GM23338 (cell line): ENCODE measurements around the gene PDK3. TPM values are rescaled to one million over a fixed set of nuclear protein-coding genes. Genes with fewer than 3 reads are reported as not detected.

ENCODE experiments used
- ATAC-seq: fragments of 200-7000 bp; cut with Tn5 transposase; 3 replicates; pipeline ENCODE4 v1.9.1; 2020
- DNase-seq: peaks from one replicate; pipeline ENCODE4 v3.0.0-alpha.2; 2015; ENCODE audit warnings: low spot score
- H2AFZ ChIP-seq: fragments of 200-600 bp; sonication (generic); 2 replicates; pipeline ENCODE4 v1.8.0; 2016; ENCODE audit warnings: antibody characterized with exemption, mild to moderate bottlenecking, moderate library complexity
- H3F3A ChIP-seq: fragments of 200-600 bp; sonication (generic); replicated peaks from 2 replicates; pipeline ENCODE4 v1.8.0; 2017; ENCODE audit warnings: antibody characterized with exemption, mixed run types, low read depth
- H3K27ac ChIP-seq: fragments of 200-600 bp; sonication (generic); 2 replicates; pipeline ENCODE4 v1.6.1; 2016; ENCODE audit warnings: low read depth
- H3K27me3 ChIP-seq: fragments of 200-600 bp; sonication (generic); 2 replicates; pipeline ENCODE4 v1.8.0; 2016; ENCODE audit warnings: mild to moderate bottlenecking, mixed run types, moderate library complexity; ENCODE audit not compliant: insufficient read depth
- H3K36me3 ChIP-seq: fragments of 200-600 bp; sonication (generic); 2 replicates; pipeline ENCODE4 v1.8.0; 2016; ENCODE audit warnings: mild to moderate bottlenecking; ENCODE audit not compliant: insufficient read depth
- H3K4me1 ChIP-seq: fragments of 200-600 bp; sonication (generic); 2 replicates; pipeline ENCODE4 v1.8.0; 2016; ENCODE audit warnings: mild to moderate bottlenecking, moderate library complexity; ENCODE audit not compliant: insufficient read depth
- H3K4me2 ChIP-seq: fragments of 200-600 bp; sonication (generic); 2 replicates; pipeline ENCODE4 v1.7.1; 2017; ENCODE audit warnings: mixed run types
- H3K4me3 ChIP-seq: fragments of 200-600 bp; sonication (generic); 2 replicates; pipeline ENCODE4 v1.6.1; 2016; ENCODE audit warnings: mixed run types
- H3K79me2 ChIP-seq: fragments of 200-600 bp; sonication (generic); replicated peaks from 2 replicates; pipeline ENCODE4 v1.8.0; 2017; ENCODE audit warnings: mild to moderate bottlenecking; ENCODE audit not compliant: insufficient read depth
- H3K9me2 ChIP-seq: fragments of 200-600 bp; sonication (generic); 2 replicates; pipeline ENCODE4 v1.8.0; 2017; ENCODE audit not compliant: insufficient read depth
- H4K20me1 ChIP-seq: fragments of 200-600 bp; sonication (generic); replicated peaks from 2 replicates; pipeline ENCODE4 v1.8.0; 2017; ENCODE audit warnings: mild to moderate bottlenecking; ENCODE audit not compliant: insufficient read depth
- H3K27ac Mint-ChIP-seq: 2 replicates; pipeline ENCODE4 v1.8.0; 2020; ENCODE audit warnings: inconsistent platforms, mild to moderate bottlenecking, moderate library complexity, mixed read lengths
- H3K27me3 Mint-ChIP-seq: 3 replicates; pipeline ENCODE4 v1.8.0; 2022; ENCODE audit warnings: low read depth, mild to moderate bottlenecking, moderate library complexity, mixed read lengths, inconsistent platforms; ENCODE audit not compliant: insufficient read depth, poor library complexity
- H3K36me3 Mint-ChIP-seq: 3 replicates; pipeline ENCODE4 v1.8.0; 2021; ENCODE audit warnings: low read depth, mild to moderate bottlenecking, inconsistent platforms, moderate library complexity, mixed read lengths
- H3K4me1 Mint-ChIP-seq: 3 replicates; pipeline ENCODE4 v1.8.0; 2020; ENCODE audit warnings: mild to moderate bottlenecking, inconsistent platforms, mixed read lengths
- H3K4me3 Mint-ChIP-seq: 3 replicates; pipeline ENCODE4 v1.8.0; 2021; ENCODE audit warnings: moderate library complexity, mild to moderate bottlenecking, inconsistent platforms, mixed read lengths
- H3K9me3 Mint-ChIP-seq: 3 replicates; pipeline ENCODE4 v1.8.0; 2020; ENCODE audit warnings: moderate library complexity, mild to moderate bottlenecking, inconsistent platforms, mixed read lengths
- CREB1 ChIP-seq: fragments of 250-450 bp; sonication (Bioruptor Pico); IDR thresholded peaks from 2 replicates; pipeline ENCODE4 v1.5.0; 2020; ENCODE audit warnings: low read depth, mild to moderate bottlenecking, moderate library complexity
- ETS1 ChIP-seq: IDR thresholded peaks from 2 replicates; pipeline ENCODE4 v1.6.1; 2016; ENCODE audit warnings: antibody characterized with exemption
- EZH2 ChIP-seq: fragments of 200-600 bp; sonication (generic); IDR thresholded peaks from one replicate; pipeline ENCODE4 v1.8.0; 2017; ENCODE audit warnings: antibody characterized with exemption, mild to moderate bottlenecking, low read depth; ENCODE audit not compliant: unreplicated experiment
- EZH2phosphoT487 ChIP-seq: fragments of 200-600 bp; sonication (generic); IDR thresholded peaks from one replicate; pipeline ENCODE4 v1.8.1; 2018; ENCODE audit warnings: antibody characterized with exemption; ENCODE audit not compliant: unreplicated experiment
- JUNB ChIP-seq: IDR thresholded peaks from one replicate; pipeline ENCODE4 v1.6.1; 2016; ENCODE audit warnings: antibody characterized with exemption; ENCODE audit not compliant: unreplicated experiment
- NANOG ChIP-seq: IDR thresholded peaks from 2 replicates; pipeline ENCODE4 v1.6.1; 2016; ENCODE audit warnings: antibody characterized with exemption, borderline replicate concordance
- POLR2AphosphoS5 ChIP-seq: IDR thresholded peaks from 2 replicates; pipeline ENCODE4 v1.6.1; 2016; ENCODE audit warnings: antibody characterized with exemption, low read depth
- STAT1 ChIP-seq: IDR thresholded peaks from one replicate; pipeline ENCODE4 v1.6.1; 2016; ENCODE audit warnings: antibody characterized with exemption; ENCODE audit not compliant: unreplicated experiment
- ZNF114 ChIP-seq: fragments of 250-450 bp; sonication (Bioruptor Pico); IDR thresholded peaks from 2 replicates; pipeline ENCODE4 v1.5.0; 2020; ENCODE audit warnings: mild to moderate bottlenecking, moderate library complexity
- ZNF331 ChIP-seq: fragments of 250-450 bp; sonication (Bioruptor Pico); IDR thresholded peaks from 2 replicates; pipeline ENCODE4 v1.5.0; 2020; ENCODE audit warnings: low read depth, mild to moderate bottlenecking, moderate library complexity
- polyA plus RNA-seq: library from polyadenylated mRNA; unstranded; fragments of >200 nt; fragmentation: Nextera tagmentation; extraction: Ambion mirVana; gene quantifications from 2 replicates; pipeline ENCODE4 v1.2.1, GENCODE V29; 2016
- total RNA-seq: library from RNA; depleted of rRNA; stranded (reverse); fragments of >200 nt; shearing (Covaris generic); gene quantifications from 2 replicates; pipeline ENCODE4 v1.2.3, GENCODE V29; 2014
- TF ChIP-seq, protein P1 (sequence below): IDR thresholded peaks from one replicate; pipeline ENCODE4 v1.6.1; 2018; ENCODE audit warnings: antibody characterized with exemption; ENCODE audit not compliant: unreplicated experiment
- TF ChIP-seq, protein P2 (sequence below): fragments of 250-450 bp; sonication (Bioruptor Pico); IDR thresholded peaks from 2 replicates; pipeline ENCODE4 v1.5.0; 2020; ENCODE audit warnings: mild to moderate bottlenecking, moderate library complexity
- TF ChIP-seq, protein P3 (sequence below), 2 experiments: fragments of 200-600 bp in 1 of 2; sonication (generic) in 1 of 2; conservative IDR thresholded peaks; 2 replicates each; pipeline versions ENCODE4 v1.5.1 to v1.6.1; 2016 to 2017; ENCODE audit warnings: antibody characterized with exemption in 2 of 2, low read depth in 2 of 2, mild to moderate bottlenecking in 2 of 2, moderate library complexity in 1 of 2

Gene PDK3
- total and polyA plus RNA-seq, 2 experiments from 2014 or later = 35.7 to 51.2 TPM

- no peak overlapping the region for H3K27ac ChIP-seq
- H3K9me3 Mint-ChIP-seq = no peaks in the 10 kb centered on the region
- no peaks in the 10 kb centered on the region for H3K4me1 ChIP-seq
- no peaks in the 10 kb centered on the region for H3K27me3 ChIP-seq
- H3K36me3 Mint-ChIP-seq = peaks cover 10% of the 10 kb centered on the region
- H3K4me1 Mint-ChIP-seq = no peaks in the 10 kb centered on the region
- H3K79me2 ChIP-seq = no peaks in the 10 kb centered on the region
- peaks cover 4% of the 10 kb centered on the region; the same call in 1 of the 2 replicates for H3K36me3 ChIP-seq
- H3K4me2 ChIP-seq = no peak overlapping the region
- no peak overlapping the region for H3K4me3 ChIP-seq
- TF ChIP-seq EZH2 = no peak
- TF ChIP-seq, protein P1, sequence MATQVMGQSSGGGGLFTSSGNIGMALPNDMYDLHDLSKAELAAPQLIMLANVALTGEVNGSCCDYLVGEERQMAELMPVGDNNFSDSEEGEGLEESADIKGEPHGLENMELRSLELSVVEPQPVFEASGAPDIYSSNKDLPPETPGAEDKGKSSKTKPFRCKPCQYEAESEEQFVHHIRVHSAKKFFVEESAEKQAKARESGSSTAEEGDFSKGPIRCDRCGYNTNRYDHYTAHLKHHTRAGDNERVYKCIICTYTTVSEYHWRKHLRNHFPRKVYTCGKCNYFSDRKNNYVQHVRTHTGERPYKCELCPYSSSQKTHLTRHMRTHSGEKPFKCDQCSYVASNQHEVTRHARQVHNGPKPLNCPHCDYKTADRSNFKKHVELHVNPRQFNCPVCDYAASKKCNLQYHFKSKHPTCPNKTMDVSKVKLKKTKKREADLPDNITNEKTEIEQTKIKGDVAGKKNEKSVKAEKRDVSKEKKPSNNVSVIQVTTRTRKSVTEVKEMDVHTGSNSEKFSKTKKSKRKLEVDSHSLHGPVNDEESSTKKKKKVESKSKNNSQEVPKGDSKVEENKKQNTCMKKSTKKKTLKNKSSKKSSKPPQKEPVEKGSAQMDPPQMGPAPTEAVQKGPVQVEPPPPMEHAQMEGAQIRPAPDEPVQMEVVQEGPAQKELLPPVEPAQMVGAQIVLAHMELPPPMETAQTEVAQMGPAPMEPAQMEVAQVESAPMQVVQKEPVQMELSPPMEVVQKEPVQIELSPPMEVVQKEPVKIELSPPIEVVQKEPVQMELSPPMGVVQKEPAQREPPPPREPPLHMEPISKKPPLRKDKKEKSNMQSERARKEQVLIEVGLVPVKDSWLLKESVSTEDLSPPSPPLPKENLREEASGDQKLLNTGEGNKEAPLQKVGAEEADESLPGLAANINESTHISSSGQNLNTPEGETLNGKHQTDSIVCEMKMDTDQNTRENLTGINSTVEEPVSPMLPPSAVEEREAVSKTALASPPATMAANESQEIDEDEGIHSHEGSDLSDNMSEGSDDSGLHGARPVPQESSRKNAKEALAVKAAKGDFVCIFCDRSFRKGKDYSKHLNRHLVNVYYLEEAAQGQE = no peak
- TF ChIP-seq ETS1 = no peak
- no peak for TF ChIP-seq EZH2phosphoT487
- TF ChIP-seq, protein P2, sequence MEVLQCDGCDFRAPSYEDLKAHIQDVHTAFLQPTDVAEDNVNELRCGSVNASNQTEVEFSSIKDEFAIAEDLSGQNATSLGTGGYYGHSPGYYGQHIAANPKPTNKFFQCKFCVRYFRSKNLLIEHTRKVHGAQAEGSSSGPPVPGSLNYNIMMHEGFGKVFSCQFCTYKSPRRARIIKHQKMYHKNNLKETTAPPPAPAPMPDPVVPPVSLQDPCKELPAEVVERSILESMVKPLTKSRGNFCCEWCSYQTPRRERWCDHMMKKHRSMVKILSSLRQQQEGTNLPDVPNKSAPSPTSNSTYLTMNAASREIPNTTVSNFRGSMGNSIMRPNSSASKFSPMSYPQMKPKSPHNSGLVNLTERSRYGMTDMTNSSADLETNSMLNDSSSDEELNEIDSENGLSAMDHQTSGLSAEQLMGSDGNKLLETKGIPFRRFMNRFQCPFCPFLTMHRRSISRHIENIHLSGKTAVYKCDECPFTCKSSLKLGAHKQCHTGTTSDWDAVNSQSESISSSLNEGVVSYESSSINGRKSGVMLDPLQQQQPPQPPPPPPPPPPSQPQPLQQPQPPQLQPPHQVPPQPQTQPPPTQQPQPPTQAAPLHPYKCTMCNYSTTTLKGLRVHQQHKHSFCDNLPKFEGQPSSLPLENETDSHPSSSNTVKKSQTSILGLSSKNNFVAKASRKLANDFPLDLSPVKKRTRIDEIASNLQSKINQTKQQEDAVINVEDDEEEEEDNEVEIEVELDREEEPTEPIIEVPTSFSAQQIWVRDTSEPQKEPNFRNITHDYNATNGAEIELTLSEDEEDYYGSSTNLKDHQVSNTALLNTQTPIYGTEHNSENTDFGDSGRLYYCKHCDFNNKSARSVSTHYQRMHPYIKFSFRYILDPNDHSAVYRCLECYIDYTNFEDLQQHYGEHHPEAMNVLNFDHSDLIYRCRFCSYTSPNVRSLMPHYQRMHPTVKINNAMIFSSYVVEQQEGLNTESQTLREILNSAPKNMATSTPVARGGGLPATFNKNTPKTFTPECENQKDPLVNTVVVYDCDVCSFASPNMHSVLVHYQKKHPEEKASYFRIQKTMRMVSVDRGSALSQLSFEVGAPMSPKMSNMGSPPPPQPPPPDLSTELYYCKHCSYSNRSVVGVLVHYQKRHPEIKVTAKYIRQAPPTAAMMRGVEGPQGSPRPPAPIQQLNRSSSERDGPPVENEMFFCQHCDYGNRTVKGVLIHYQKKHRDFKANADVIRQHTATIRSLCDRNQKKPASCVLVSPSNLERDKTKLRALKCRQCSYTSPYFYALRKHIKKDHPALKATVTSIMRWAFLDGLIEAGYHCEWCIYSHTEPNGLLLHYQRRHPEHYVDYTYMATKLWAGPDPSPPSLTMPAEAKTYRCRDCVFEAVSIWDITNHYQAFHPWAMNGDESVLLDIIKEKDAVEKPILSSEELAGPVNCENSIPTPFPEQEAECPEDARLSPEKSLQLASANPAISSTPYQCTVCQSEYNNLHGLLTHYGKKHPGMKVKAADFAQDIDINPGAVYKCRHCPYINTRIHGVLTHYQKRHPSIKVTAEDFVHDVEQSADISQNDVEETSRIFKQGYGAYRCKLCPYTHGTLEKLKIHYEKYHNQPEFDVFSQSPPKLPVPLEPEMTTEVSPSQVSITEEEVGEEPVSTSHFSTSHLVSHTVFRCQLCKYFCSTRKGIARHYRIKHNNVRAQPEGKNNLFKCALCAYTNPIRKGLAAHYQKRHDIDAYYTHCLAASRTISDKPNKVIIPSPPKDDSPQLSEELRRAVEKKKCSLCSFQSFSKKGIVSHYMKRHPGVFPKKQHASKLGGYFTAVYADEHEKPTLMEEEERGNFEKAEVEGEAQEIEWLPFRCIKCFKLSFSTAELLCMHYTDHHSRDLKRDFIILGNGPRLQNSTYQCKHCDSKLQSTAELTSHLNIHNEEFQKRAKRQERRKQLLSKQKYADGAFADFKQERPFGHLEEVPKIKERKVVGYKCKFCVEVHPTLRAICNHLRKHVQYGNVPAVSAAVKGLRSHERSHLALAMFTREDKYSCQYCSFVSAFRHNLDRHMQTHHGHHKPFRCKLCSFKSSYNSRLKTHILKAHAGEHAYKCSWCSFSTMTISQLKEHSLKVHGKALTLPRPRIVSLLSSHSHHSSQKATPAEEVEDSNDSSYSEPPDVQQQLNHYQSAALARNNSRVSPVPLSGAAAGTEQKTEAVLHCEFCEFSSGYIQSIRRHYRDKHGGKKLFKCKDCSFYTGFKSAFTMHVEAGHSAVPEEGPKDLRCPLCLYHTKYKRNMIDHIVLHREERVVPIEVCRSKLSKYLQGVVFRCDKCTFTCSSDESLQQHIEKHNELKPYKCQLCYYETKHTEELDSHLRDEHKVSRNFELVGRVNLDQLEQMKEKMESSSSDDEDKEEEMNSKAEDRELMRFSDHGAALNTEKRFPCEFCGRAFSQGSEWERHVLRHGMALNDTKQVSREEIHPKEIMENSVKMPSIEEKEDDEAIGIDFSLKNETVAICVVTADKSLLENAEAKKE = no peak
- TF ChIP-seq ZNF331 (CRISPR knock-in tag) = no peak
- TF ChIP-seq JUNB = no peak
- no peak for TF ChIP-seq ZNF114 (CRISPR knock-in tag)
- TF ChIP-seq NANOG = no peak
- TF ChIP-seq POLR2AphosphoS5 = no peak
- TF ChIP-seq STAT1 = no peak
- TF ChIP-seq CREB1 (CRISPR knock-in tag) = no peak
- TF ChIP-seq, protein P3, sequence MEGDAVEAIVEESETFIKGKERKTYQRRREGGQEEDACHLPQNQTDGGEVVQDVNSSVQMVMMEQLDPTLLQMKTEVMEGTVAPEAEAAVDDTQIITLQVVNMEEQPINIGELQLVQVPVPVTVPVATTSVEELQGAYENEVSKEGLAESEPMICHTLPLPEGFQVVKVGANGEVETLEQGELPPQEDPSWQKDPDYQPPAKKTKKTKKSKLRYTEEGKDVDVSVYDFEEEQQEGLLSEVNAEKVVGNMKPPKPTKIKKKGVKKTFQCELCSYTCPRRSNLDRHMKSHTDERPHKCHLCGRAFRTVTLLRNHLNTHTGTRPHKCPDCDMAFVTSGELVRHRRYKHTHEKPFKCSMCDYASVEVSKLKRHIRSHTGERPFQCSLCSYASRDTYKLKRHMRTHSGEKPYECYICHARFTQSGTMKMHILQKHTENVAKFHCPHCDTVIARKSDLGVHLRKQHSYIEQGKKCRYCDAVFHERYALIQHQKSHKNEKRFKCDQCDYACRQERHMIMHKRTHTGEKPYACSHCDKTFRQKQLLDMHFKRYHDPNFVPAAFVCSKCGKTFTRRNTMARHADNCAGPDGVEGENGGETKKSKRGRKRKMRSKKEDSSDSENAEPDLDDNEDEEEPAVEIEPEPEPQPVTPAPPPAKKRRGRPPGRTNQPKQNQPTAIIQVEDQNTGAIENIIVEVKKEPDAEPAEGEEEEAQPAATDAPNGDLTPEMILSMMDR (conservative IDR thresholded peaks at IDR 0.05; ENCODE audit: low read depth in 2 of 2) = no peak
- no peak for DNase-seq
- no peak overlapping the region for H3K27ac Mint-ChIP-seq
- no peak overlapping the region for H2AFZ ChIP-seq
- no peak overlapping the region for H3K4me3 Mint-ChIP-seq
- ATAC-seq = no peak
- H3K27me3 Mint-ChIP-seq = peaks cover 4% of the 10 kb centered on the region
- no peaks in the 10 kb centered on the region for H3K9me2 ChIP-seq
- H4K20me1 ChIP-seq = no peaks in the 10 kb centered on the region
- no peaks in the 10 kb centered on the region for H3F3A ChIP-seq
Observed at GRCh38 chrX:24536551-24536950, 71.5 kb downstream of the PDK3 start.
